ENCODE results near the gene ANAPC10.
A peak's percentile ranks its signal among the peaks of the same experiment; 100 is the strongest.
"Not testable (repeated sequence)": the region's sequence is repeated elsewhere in the genome, so short reads cannot be mapped to it uniquely, and the experiment has no call there.

The ANAPC10 gene

GRCh38 chr4:145066063-145066501, 31.9 kb downstream of the ANAPC10 start:
- no peak for DNase-seq

GRCh38 chr4:145061318-145061920, 36.6 kb downstream of the ANAPC10 start:
- DNase-seq, result peak; percentile 12

- DNase-seq, result no peak
Measured at GRCh38 chr4:145058256-145058655, 39.7 kb downstream of the ANAPC10 start.

- no peak for DNase-seq
Measured at GRCh38 chr4:145056325-145057130, 41.5 kb downstream of the ANAPC10 start.

- DNase-seq, result no peak
Measured at GRCh38 chr4:145055533-145056257, 42.3 kb downstream of the ANAPC10 start.

- DNase-seq, result no peak
Measured at GRCh38 chr4:145049241-145049640, 48.8 kb downstream of the ANAPC10 start.

- no peak for DNase-seq
Measured at GRCh38 chr4:145048817-145049216, 49.2 kb downstream of the ANAPC10 start.

GRCh38 chr4:145047151-145047550, 50.8 kb downstream of the ANAPC10 start:
- DNase-seq, result no peak

- DNase-seq, result no peak
Measured at GRCh38 chr4:145045180-145045579, 52.8 kb downstream of the ANAPC10 start.

GRCh38 chr4:145044341-145044740, 53.7 kb downstream of the ANAPC10 start:
- no peak for DNase-seq

GRCh38 chr4:145043306-145043705, 54.7 kb downstream of the ANAPC10 start:
- no peak for DNase-seq

GRCh38 chr4:145042601-145043285, 55.3 kb downstream of the ANAPC10 start:
- DNase-seq, result no peak

GRCh38 chr4:145041378-145041777, 56.6 kb downstream of the ANAPC10 start:
- no peak for DNase-seq

- DNase-seq, result no peak
Measured at GRCh38 chr4:145035494-145036136, 62.4 kb downstream of the ANAPC10 start.

- DNase-seq, result no peak
Measured at GRCh38 chr4:145034727-145035211, 63.2 kb downstream of the ANAPC10 start.

GRCh38 chr4:145019346-145019745, 78.7 kb downstream of the ANAPC10 start:
- no peak for DNase-seq

- DNase-seq, result no peak
Measured at GRCh38 chr4:145014365-145014764, 83.6 kb downstream of the ANAPC10 start.

- DNase-seq, result no peak
Measured at GRCh38 chr4:145012841-145013240, 85.2 kb downstream of the ANAPC10 start.

- DNase-seq, result no peak
Measured at GRCh38 chr4:145011636-145012035, 86.4 kb downstream of the ANAPC10 start.

GRCh38 chr4:145010315-145010714, 87.7 kb downstream of the ANAPC10 start:
- not testable (repeated sequence) for DNase-seq

- DNase-seq, result no peak
Measured at GRCh38 chr4:145003675-145004074, 94.3 kb downstream of the ANAPC10 start.

- no peak for DNase-seq
Measured at GRCh38 chr4:145001635-145002034, 96.4 kb downstream of the ANAPC10 start.

Data from NCI-H146 (cell line).